Measurements from ENCODE around the gene MAP4K4.

Gene MAP4K4

GRCh38 chr2:101828673-101829334 is 131.3 kb downstream of the MAP4K4 start:
- H3K36me3 Mint-ChIP-seq (ENCODE audit: low read depth) = peaks cover 39% of the 10 kb centered on the region
- H3K27me3 Mint-ChIP-seq = no peaks in the 10 kb centered on the region
- H3K4me3 Mint-ChIP-seq = no peak overlapping the region
- intact Hi-C loops (cut with micrococcal nuclease) = no loop called here
- H3K4me1 Mint-ChIP-seq (ENCODE audit: low read depth) = peaks cover 21% of the 10 kb centered on the region
- H3K27ac Mint-ChIP-seq = no peak overlapping the region
- peaks cover 10% of the 10 kb centered on the region for H3K9me3 Mint-ChIP-seq

GRCh38 chr2:101829429-101829828 is 131.9 kb downstream of the MAP4K4 start:
- Mint-ChIP-seq H3K4me3 (no peak overlapping the region), H3K27me3 (no peaks in the 10 kb centered on the region), H3K27ac (no peak overlapping the region), H3K36me3 (ENCODE audit: low read depth) (peaks cover 43% of the 10 kb centered on the region), H3K4me1 (ENCODE audit: low read depth) (peaks cover 21% of the 10 kb centered on the region), H3K9me3 (peaks cover 10% of the 10 kb centered on the region)
- intact Hi-C loops (cut with micrococcal nuclease) = no loop called here

- Mint-ChIP-seq H3K4me1 (ENCODE audit: low read depth) (peaks cover 21% of the 10 kb centered on the region), H3K9me3 (peaks cover 10% of the 10 kb centered on the region), H3K36me3 (ENCODE audit: low read depth) (peaks cover 50% of the 10 kb centered on the region), H3K27ac (no peak overlapping the region), H3K27me3 (no peaks in the 10 kb centered on the region), H3K4me3 (no peak overlapping the region)
- intact Hi-C loops (cut with micrococcal nuclease) = loop anchor here (5.0 to 10.0 kb wide), 3 partner anchors 58 to 555 kb away; no protein-coding TSS in a partner anchor
These were observed 132.6 kb downstream of the MAP4K4 start for GRCh38 chr2:101830146-101830545.

- Mint-ChIP-seq H3K27me3 (no peaks in the 10 kb centered on the region), H3K9me3 (peaks cover 10% of the 10 kb centered on the region), H3K4me1 (ENCODE audit: low read depth) (peaks cover 21% of the 10 kb centered on the region), H3K27ac (no peak overlapping the region), H3K36me3 (ENCODE audit: low read depth) (peaks cover 54% of the 10 kb centered on the region), H3K4me3 (no peak overlapping the region)
- intact Hi-C loops (cut with micrococcal nuclease) = loop anchor here (5.0 to 10.0 kb wide), 3 partner anchors 58 to 556 kb away; no protein-coding TSS in a partner anchor
These were observed 133.0 kb downstream of the MAP4K4 start for GRCh38 chr2:101830555-101830954.

- peaks cover 10% of the 10 kb centered on the region for H3K9me3 Mint-ChIP-seq
- H3K4me1 Mint-ChIP-seq (ENCODE audit: low read depth) = peaks cover 21% of the 10 kb centered on the region
- no peak overlapping the region for H3K4me3 Mint-ChIP-seq
- intact Hi-C loops (cut with micrococcal nuclease) = loop anchor here (1.0 to 10.0 kb wide), 4 partner anchors 59 to 557 kb away; no protein-coding TSS in a partner anchor
- H3K27ac Mint-ChIP-seq = no peak overlapping the region
- H3K27me3 Mint-ChIP-seq = no peaks in the 10 kb centered on the region
- H3K36me3 Mint-ChIP-seq (ENCODE audit: low read depth) = peaks cover 62% of the 10 kb centered on the region
These were observed 133.9 kb downstream of the MAP4K4 start for GRCh38 chr2:101831351-101831865.

- Mint-ChIP-seq H3K36me3 (ENCODE audit: low read depth) (peaks cover 65% of the 10 kb centered on the region), H3K4me3 (no peak overlapping the region), H3K27me3 (no peaks in the 10 kb centered on the region), H3K9me3 (peaks cover 10% of the 10 kb centered on the region), H3K4me1 (ENCODE audit: low read depth) (peaks cover 18% of the 10 kb centered on the region), H3K27ac (no peak overlapping the region)
- intact Hi-C loops (cut with micrococcal nuclease) = loop anchor here (5.0 to 10.0 kb wide), 3 partner anchors 60 to 557 kb away; no protein-coding TSS in a partner anchor
These were observed 134.6 kb downstream of the MAP4K4 start for GRCh38 chr2:101832114-101832513.

GRCh38 chr2:101833890-101834523 is 136.5 kb downstream of the MAP4K4 start:
- Mint-ChIP-seq H3K27ac (no peak overlapping the region), H3K36me3 (ENCODE audit: low read depth) (peaks cover 77% of the 10 kb centered on the region), H3K27me3 (no peaks in the 10 kb centered on the region), H3K9me3 (peaks cover 10% of the 10 kb centered on the region), H3K4me3 (no peak overlapping the region), H3K4me1 (ENCODE audit: low read depth) (peaks cover 6% of the 10 kb centered on the region)
- intact Hi-C loops (cut with micrococcal nuclease) = loop anchor here (5.0 to 10.0 kb wide), 3 partner anchors 62 to 559 kb away; no protein-coding TSS in a partner anchor

GRCh38 chr2:101837354-101837753 is 139.8 kb downstream of the MAP4K4 start:
- H3K9me3 Mint-ChIP-seq = no peaks in the 10 kb centered on the region

GRCh38 chr2:101841679-101842327 is 144.3 kb downstream of the MAP4K4 start:
- intact Hi-C loops (cut with micrococcal nuclease) = no loop called here
- Mint-ChIP-seq H3K27ac (no peak overlapping the region), H3K27me3 (no peaks in the 10 kb centered on the region), H3K36me3 (ENCODE audit: low read depth) (peaks cover 96% of the 10 kb centered on the region), H3K4me1 (ENCODE audit: low read depth) (peaks cover 8% of the 10 kb centered on the region), H3K9me3 (no peaks in the 10 kb centered on the region), H3K4me3 (no peak overlapping the region)

More at GRCh38 chr2:101837354-101837753, 139.8 kb downstream of the MAP4K4 start:
- Mint-ChIP-seq H3K27me3 (no peaks in the 10 kb centered on the region), H3K36me3 (ENCODE audit: low read depth) (peaks cover 83% of the 10 kb centered on the region), H3K27ac (no peak overlapping the region), H3K4me1 (ENCODE audit: low read depth) (peaks cover 4% of the 10 kb centered on the region), H3K4me3 (no peak overlapping the region)
- intact Hi-C loops (cut with micrococcal nuclease) = loop anchor here (10.0 kb wide), 1 partner anchor 563 kb away; no protein-coding TSS in a partner anchor

GRCh38 chr2:101842471-101842870 is 145.0 kb downstream of the MAP4K4 start:
- no peak overlapping the region for H3K4me3 Mint-ChIP-seq
- intact Hi-C loops (cut with micrococcal nuclease) = no loop called here
- peaks cover 8% of the 10 kb centered on the region for H3K4me1 Mint-ChIP-seq (ENCODE audit: low read depth)
- no peak overlapping the region for H3K27ac Mint-ChIP-seq
- H3K27me3 Mint-ChIP-seq = no peaks in the 10 kb centered on the region
- H3K9me3 Mint-ChIP-seq = no peaks in the 10 kb centered on the region
- peaks cover 90% of the 10 kb centered on the region for H3K36me3 Mint-ChIP-seq (ENCODE audit: low read depth)

- Mint-ChIP-seq H3K27ac (no peak overlapping the region), H3K4me3 (no peak overlapping the region), H3K9me3 (no peaks in the 10 kb centered on the region), H3K36me3 (ENCODE audit: low read depth) (peaks cover 85% of the 10 kb centered on the region), H3K27me3 (no peaks in the 10 kb centered on the region), H3K4me1 (ENCODE audit: low read depth) (peaks cover 8% of the 10 kb centered on the region)
- intact Hi-C loops (cut with micrococcal nuclease) = no loop called here
These were observed 145.5 kb downstream of the MAP4K4 start for GRCh38 chr2:101843048-101843447.

- intact Hi-C loops (cut with micrococcal nuclease) = no loop called here
- H3K27ac Mint-ChIP-seq = no peak overlapping the region
- H3K36me3 Mint-ChIP-seq (ENCODE audit: low read depth) = peaks cover 82% of the 10 kb centered on the region
- H3K9me3 Mint-ChIP-seq = no peaks in the 10 kb centered on the region
- no peak overlapping the region for H3K4me3 Mint-ChIP-seq
- peaks cover 8% of the 10 kb centered on the region for H3K4me1 Mint-ChIP-seq (ENCODE audit: low read depth)
- H3K27me3 Mint-ChIP-seq = no peaks in the 10 kb centered on the region
These were observed 146.0 kb downstream of the MAP4K4 start for GRCh38 chr2:101843471-101843870.

- Mint-ChIP-seq H3K27ac (no peak overlapping the region), H3K36me3 (ENCODE audit: low read depth) (peaks cover 82% of the 10 kb centered on the region), H3K4me3 (no peak overlapping the region), H3K9me3 (no peaks in the 10 kb centered on the region), H3K4me1 (ENCODE audit: low read depth) (peaks cover 14% of the 10 kb centered on the region), H3K27me3 (no peaks in the 10 kb centered on the region)
- intact Hi-C loops (cut with micrococcal nuclease) = no loop called here
These were observed 146.6 kb downstream of the MAP4K4 start for GRCh38 chr2:101844055-101844635.

Measured in dendritic cell treated with granulocyte-macrophage colony-stimulating factor and Interleukin-4, amounts not matched to agents 40 ng/mL and 50 ng/mL, for 4 days (primary cell).